WI38 (cell line): ENCODE measurements around the gene ABHD14A.

Experiments
- H3K4me3 ChIP-seq: 2 replicates; pipeline ENCODE4 v1.5.1; 2011; ENCODE audit warnings: low read depth, mild to moderate bottlenecking, control low read depth, low read length
- TF ChIP-seq, protein P1 (sequence below): IDR thresholded peaks from 2 replicates; pipeline ENCODE4 v1.5.1; 2012; ENCODE audit warnings: low read depth, mild to moderate bottlenecking, control low read depth, low read length

ABHD14A gene

GRCh38 chr3:51932471-51933370 lies 42.1 kb upstream of the ABHD14A start:
- TF ChIP-seq, protein P1, sequence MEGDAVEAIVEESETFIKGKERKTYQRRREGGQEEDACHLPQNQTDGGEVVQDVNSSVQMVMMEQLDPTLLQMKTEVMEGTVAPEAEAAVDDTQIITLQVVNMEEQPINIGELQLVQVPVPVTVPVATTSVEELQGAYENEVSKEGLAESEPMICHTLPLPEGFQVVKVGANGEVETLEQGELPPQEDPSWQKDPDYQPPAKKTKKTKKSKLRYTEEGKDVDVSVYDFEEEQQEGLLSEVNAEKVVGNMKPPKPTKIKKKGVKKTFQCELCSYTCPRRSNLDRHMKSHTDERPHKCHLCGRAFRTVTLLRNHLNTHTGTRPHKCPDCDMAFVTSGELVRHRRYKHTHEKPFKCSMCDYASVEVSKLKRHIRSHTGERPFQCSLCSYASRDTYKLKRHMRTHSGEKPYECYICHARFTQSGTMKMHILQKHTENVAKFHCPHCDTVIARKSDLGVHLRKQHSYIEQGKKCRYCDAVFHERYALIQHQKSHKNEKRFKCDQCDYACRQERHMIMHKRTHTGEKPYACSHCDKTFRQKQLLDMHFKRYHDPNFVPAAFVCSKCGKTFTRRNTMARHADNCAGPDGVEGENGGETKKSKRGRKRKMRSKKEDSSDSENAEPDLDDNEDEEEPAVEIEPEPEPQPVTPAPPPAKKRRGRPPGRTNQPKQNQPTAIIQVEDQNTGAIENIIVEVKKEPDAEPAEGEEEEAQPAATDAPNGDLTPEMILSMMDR: no peak

GRCh38 chr3:51933471-51934138 lies 41.3 kb upstream of the ABHD14A start:
- H3K4me3 ChIP-seq: no peak overlapping the region
- TF ChIP-seq, protein P1: no peak

More at GRCh38 chr3:51932471-51933370, 42.1 kb upstream of the ABHD14A start:
- H3K4me3 ChIP-seq: no peak overlapping the region

GRCh38 chr3:51934139-51934850 lies 40.6 kb upstream of the ABHD14A start:
- H3K4me3 ChIP-seq: no peak overlapping the region
- TF ChIP-seq, protein P1: no peak

- H3K4me3 ChIP-seq: no peak overlapping the region
- TF ChIP-seq, protein P1: no peak
These were observed 39.6 kb upstream of the ABHD14A start for GRCh38 chr3:51934991-51935885.

GRCh38 chr3:51935886-51936755 lies 38.7 kb upstream of the ABHD14A start:
- H3K4me3 ChIP-seq: no peak overlapping the region
- TF ChIP-seq, protein P1: no peak

DNA sequence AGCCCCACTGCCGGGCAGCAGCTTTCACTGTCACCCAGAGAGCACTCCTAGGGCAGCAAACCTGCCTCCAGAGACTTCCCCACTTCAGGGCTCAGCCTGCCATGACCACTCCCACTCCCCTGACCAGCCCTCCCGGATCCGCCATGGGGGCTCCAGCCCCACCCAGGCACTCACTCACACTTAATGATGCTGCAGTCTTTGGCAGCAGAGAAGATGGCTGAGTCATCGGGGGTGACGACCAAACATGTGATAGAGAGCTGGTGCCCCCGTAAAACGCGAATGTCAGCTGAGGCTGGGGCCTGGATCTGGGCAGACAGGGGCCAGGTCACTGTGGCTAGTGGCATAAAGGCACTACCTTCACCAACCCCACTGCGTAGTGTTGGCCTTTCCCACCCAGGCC lies 37.9 kb upstream of the ABHD14A start:
- TF ChIP-seq, protein P1: no peak

More for the DNA sequence above, 37.9 kb upstream of the ABHD14A start:
- no peak overlapping the region for H3K4me3 ChIP-seq
